ENCODE measurements around the gene KCNMA1.

DNA sequence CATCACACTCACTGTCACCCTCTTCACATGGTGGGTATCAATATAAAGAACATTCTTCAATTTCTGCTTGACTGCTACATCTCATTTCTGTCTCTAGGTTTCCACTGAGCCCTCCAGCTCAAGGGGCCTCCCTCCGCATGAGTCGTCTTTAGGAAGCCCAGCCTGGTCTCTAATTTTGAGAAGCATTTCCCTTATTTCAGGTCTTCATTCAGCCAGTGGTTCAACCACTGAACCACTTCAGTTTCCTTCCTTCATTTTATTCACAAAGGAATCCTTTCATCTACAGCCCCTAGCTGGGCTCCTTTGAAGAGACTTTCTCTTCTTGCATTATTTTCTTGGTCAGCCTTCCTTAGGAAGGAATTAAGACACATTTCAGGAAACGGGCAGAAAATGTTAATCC lies 257.4 kb downstream of the KCNMA1 start:
- TF ChIP-seq, protein P1, sequence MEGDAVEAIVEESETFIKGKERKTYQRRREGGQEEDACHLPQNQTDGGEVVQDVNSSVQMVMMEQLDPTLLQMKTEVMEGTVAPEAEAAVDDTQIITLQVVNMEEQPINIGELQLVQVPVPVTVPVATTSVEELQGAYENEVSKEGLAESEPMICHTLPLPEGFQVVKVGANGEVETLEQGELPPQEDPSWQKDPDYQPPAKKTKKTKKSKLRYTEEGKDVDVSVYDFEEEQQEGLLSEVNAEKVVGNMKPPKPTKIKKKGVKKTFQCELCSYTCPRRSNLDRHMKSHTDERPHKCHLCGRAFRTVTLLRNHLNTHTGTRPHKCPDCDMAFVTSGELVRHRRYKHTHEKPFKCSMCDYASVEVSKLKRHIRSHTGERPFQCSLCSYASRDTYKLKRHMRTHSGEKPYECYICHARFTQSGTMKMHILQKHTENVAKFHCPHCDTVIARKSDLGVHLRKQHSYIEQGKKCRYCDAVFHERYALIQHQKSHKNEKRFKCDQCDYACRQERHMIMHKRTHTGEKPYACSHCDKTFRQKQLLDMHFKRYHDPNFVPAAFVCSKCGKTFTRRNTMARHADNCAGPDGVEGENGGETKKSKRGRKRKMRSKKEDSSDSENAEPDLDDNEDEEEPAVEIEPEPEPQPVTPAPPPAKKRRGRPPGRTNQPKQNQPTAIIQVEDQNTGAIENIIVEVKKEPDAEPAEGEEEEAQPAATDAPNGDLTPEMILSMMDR (IDR thresholded peaks at IDR 0.05): no peak
- no peak for TF ChIP-seq EP300 (IDR thresholded peaks at IDR 0.05)
